Measurements from ENCODE around the gene LRPPRC.

The LRPPRC gene

DNA sequence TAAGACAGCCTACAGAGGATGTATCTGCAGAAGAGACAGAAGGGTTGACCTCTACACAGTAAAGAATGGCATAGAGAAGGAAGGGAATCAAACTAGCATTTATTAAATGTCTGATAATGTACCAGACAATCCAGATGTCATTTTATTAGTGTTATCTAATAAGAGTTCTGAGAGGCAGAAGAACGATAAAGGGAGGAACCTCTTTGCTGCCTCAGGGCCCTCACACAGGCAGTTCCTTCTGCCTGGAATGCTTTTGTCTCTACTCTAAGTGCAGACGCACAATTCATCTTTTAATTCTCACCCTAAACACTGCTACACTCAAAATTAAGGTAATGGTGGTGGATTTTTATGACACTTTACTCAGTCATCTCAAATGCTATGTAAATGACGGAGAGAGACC lies 64.5 kb downstream of the LRPPRC start:
- H3K27ac ChIP-seq (replicated peaks), result no peak overlapping the region
- TF ChIP-seq, protein P1, sequence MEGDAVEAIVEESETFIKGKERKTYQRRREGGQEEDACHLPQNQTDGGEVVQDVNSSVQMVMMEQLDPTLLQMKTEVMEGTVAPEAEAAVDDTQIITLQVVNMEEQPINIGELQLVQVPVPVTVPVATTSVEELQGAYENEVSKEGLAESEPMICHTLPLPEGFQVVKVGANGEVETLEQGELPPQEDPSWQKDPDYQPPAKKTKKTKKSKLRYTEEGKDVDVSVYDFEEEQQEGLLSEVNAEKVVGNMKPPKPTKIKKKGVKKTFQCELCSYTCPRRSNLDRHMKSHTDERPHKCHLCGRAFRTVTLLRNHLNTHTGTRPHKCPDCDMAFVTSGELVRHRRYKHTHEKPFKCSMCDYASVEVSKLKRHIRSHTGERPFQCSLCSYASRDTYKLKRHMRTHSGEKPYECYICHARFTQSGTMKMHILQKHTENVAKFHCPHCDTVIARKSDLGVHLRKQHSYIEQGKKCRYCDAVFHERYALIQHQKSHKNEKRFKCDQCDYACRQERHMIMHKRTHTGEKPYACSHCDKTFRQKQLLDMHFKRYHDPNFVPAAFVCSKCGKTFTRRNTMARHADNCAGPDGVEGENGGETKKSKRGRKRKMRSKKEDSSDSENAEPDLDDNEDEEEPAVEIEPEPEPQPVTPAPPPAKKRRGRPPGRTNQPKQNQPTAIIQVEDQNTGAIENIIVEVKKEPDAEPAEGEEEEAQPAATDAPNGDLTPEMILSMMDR (IDR thresholded peaks at IDR 0.05; ENCODE audit: insufficient read depth, low read length), result no peak
- TF ChIP-seq GABPA (IDR thresholded peaks at IDR 0.05; ENCODE audit: low read depth) (no peak), POLR2AphosphoS5 (IDR thresholded peaks at IDR 0.05; ENCODE audit: low read depth) (no peak), SPI1 (IDR thresholded peaks at IDR 0.05; ENCODE audit: borderline replicate concordance, low read depth) (no peak)
- TF ChIP-seq, protein P2, sequence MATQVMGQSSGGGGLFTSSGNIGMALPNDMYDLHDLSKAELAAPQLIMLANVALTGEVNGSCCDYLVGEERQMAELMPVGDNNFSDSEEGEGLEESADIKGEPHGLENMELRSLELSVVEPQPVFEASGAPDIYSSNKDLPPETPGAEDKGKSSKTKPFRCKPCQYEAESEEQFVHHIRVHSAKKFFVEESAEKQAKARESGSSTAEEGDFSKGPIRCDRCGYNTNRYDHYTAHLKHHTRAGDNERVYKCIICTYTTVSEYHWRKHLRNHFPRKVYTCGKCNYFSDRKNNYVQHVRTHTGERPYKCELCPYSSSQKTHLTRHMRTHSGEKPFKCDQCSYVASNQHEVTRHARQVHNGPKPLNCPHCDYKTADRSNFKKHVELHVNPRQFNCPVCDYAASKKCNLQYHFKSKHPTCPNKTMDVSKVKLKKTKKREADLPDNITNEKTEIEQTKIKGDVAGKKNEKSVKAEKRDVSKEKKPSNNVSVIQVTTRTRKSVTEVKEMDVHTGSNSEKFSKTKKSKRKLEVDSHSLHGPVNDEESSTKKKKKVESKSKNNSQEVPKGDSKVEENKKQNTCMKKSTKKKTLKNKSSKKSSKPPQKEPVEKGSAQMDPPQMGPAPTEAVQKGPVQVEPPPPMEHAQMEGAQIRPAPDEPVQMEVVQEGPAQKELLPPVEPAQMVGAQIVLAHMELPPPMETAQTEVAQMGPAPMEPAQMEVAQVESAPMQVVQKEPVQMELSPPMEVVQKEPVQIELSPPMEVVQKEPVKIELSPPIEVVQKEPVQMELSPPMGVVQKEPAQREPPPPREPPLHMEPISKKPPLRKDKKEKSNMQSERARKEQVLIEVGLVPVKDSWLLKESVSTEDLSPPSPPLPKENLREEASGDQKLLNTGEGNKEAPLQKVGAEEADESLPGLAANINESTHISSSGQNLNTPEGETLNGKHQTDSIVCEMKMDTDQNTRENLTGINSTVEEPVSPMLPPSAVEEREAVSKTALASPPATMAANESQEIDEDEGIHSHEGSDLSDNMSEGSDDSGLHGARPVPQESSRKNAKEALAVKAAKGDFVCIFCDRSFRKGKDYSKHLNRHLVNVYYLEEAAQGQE (IDR thresholded peaks at IDR 0.05; ENCODE audit: insufficient replicate concordance, low read depth), result no peak
- no peak overlapping the region for H3K4me3 ChIP-seq (replicated peaks; ENCODE audit: insufficient read depth, low read length)
- no peaks in the 10 kb centered on the region for H3K27me3 ChIP-seq (ENCODE audit: insufficient read depth, poor library complexity, severe bottlenecking)
- no peak for DNase-seq (ENCODE audit: low read depth in 1 of 2, low spot score in 1 of 2)

DNA sequence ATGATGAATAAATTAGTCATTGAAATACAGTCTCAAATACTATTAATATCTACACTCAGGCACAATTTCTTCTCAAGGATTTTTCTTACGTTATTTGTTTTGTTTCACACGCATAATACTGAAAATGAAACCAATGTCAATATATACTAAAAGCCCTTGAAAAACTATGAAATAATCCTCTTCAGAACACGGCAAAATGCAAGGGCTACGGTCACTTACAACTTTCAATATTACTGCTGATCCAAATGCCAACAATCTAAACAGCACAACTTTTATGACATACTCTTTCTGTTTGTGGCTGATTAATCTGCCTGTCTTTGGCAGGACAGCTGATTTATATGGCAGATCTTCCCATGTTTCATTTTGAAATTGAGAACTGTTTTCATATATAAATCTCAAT lies 68.3 kb downstream of the LRPPRC start:
- Histone ChIP-seq H3K4me3 (replicated peaks; ENCODE audit: insufficient read depth, low read length) (no peak overlapping the region), H3K27ac (replicated peaks) (no peak overlapping the region), H3K27me3 (ENCODE audit: insufficient read depth, poor library complexity, severe bottlenecking) (no peaks in the 10 kb centered on the region)
- TF ChIP-seq SPI1 (IDR thresholded peaks at IDR 0.05; ENCODE audit: borderline replicate concordance, low read depth) (no peak), POLR2AphosphoS5 (IDR thresholded peaks at IDR 0.05; ENCODE audit: low read depth) (no peak), GABPA (IDR thresholded peaks at IDR 0.05; ENCODE audit: low read depth) (no peak)
- TF ChIP-seq, protein P1 (IDR thresholded peaks at IDR 0.05; ENCODE audit: insufficient read depth, low read length), result no peak
- TF ChIP-seq, protein P2 (IDR thresholded peaks at IDR 0.05; ENCODE audit: insufficient replicate concordance, low read depth), result no peak
- no peak for DNase-seq (ENCODE audit: low read depth in 1 of 2, low spot score in 1 of 2)

DNA sequence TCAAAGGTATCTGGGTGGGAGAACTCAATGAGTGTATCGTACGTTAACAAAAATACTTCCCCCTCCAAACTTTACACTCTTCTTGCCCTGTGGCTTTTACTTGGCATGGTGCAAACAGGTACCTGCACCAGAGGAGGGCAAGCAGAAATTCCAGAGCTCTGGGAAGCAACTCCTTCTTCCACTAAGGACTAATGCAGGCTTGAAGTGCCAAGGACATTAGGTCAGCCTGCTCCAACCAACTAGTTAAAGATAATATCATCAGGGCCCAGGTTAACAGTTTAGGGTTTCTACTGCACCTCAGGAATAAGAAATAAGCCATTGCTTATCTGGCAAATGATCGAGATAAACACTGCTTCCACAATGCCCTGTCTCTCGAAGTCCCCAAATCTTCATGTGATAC lies 70.4 kb downstream of the LRPPRC start:
- Histone ChIP-seq H3K27ac (replicated peaks) (no peak overlapping the region), H3K4me3 (replicated peaks; ENCODE audit: insufficient read depth, low read length) (no peak overlapping the region), H3K27me3 (ENCODE audit: insufficient read depth, poor library complexity, severe bottlenecking) (no peaks in the 10 kb centered on the region)
- no peak for DNase-seq (ENCODE audit: low read depth in 1 of 2, low spot score in 1 of 2)
- TF ChIP-seq GABPA (IDR thresholded peaks at IDR 0.05; ENCODE audit: low read depth), result no peak
- TF ChIP-seq SPI1 (IDR thresholded peaks at IDR 0.05; ENCODE audit: borderline replicate concordance, low read depth), result no peak
- no peak for TF ChIP-seq POLR2AphosphoS5 (IDR thresholded peaks at IDR 0.05; ENCODE audit: low read depth)
- TF ChIP-seq, protein P1 (IDR thresholded peaks at IDR 0.05; ENCODE audit: insufficient read depth, low read length), result no peak
- TF ChIP-seq, protein P2 (IDR thresholded peaks at IDR 0.05; ENCODE audit: insufficient replicate concordance, low read depth), result no peak
